Superior temporal gyrus (tissue), 1 donor: ENCODE data around the gene BRMS1.

Experiments
- DNase-seq: peaks from one replicate; pipeline ENCODE4 v3.0.0-alpha.2; 2016; ENCODE audit errors: extremely low spot score

BRMS1 gene

DNA sequence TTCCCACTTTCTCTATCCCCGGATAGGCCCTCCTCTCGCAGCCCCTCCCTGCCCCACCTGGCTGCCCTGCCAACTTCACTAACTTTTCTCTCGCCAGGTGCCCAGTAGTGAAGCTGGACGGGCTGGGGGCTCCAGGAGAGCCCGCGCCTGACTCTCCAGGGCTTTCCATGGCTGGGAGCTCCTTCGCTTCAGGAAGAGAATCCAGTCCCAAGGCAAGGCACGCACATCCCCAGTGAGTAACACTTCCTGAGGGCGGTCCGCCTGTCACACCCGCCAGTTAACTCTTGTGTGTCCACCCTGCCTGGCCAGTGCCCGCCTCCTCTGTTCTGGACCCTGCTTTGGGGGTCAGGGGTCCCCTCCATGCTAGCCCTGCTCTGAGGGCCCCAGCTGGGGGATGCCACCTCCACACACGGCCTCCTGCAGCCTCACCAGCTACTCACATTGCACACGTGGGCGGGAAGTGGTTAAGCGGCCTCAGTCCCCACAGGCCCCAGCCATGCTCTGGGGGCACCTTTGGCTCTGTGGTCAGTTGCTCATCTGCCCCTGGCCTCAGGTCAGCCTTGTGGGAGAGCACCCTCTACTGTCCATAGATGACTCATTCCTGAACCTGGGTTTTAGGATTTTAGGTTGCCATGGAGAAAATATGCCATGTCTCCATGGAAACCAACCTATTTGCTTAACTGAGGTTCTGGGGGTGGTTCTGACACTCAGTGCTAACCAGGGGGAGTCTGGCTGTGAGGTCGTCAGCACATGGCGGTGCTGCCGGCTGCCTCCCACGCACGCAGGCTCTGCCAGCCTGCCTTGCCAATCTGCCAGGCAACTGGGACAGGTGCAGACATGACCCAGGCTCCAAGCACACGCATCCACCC, 8.4 kb downstream of the BRMS1 start, which contains the start of gene RIN1:
Gene RIN1, minus strand, starts transcription at position 201 of the 869 bp plus-strand sequence. Its CDS starts 32 bp downstream, at position 169.
- peak; percentile 76 for DNase-seq

GRCh38 chr11:66335531-66336233, 9.2 kb downstream of the BRMS1 start:
- DNase-seq, result no peak

- no peak for DNase-seq
Observed at GRCh38 chr11:66334605-66335442, 10.1 kb downstream of the BRMS1 start.

- DNase-seq, result no peak
Observed at GRCh38 chr11:66333896-66334604, 10.9 kb downstream of the BRMS1 start.

DNA sequence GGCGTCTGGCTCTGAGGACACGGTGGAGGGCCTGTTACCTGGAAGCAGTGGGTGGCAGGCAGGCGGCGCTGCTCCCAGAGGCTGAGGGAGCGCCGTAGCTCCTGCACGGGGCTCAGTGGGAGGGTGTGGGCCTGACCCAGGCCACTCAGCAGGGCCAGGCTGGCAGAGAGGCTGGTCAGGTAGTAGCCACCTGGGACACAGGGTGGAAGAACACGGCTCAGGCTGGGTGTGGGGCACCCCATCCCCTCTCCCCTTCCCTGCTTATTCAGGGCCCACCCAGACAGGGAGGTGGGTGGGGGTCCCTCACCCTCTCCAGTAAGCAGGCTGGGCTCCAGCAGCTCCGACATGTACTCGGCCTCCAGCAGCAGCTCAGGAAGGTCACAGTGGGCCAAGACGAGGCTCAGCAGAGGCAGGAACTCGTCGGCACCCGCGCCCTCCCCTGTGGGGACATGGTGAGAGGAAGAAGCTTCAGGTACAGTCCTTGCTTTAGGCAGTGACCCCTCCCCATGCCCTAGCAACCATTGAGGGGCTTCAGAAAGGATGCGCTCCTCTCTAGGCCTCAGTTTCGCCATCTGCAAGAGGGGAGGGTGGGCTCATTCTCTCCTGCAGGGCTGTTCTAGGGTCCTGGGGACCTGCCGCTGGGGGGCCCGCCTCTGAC, 11.6 kb downstream of the BRMS1 start:
- DNase-seq, result no peak

DNA sequence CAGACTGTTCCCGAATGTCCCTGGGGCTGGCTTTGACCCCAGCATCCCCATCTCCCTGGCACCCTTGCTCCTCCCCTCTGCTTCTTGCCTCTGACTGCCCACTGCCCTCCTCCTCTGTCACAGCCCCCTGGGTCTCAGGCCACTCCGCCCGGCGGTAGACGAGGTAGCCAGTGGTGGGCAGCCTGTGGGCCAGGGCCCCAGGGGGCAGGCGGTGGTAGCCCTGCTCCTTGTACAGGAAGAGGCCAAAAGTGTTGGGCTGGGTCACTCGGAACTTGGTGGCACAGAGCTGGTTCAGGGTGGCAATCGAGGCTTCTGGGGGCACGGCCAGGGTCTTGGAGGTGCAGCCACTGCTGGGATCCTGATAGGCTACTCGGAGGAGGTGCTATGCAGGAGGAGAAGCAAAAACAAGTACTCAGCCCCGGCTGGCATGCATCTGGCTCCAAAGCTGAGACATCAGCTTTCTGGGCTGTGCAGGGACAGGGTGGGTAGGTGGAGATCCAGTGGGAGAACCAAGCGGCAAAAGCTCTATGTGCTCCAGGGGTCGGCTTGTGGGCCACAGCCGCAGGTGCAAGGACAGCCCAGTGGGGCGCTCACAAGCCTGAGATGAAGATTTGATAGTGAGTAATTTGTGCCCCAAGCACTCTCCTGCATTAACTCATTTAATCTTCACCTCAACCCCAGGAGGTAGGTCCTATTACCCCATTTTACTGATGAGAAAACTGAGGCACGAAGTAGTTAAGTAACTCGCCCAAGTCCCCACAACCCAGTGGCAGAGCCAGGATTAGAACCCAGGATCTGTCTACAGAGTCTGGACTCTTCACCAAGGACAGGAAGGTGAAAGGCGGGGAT, 12.3 kb downstream of the BRMS1 start:
- no peak for DNase-seq

DNA sequence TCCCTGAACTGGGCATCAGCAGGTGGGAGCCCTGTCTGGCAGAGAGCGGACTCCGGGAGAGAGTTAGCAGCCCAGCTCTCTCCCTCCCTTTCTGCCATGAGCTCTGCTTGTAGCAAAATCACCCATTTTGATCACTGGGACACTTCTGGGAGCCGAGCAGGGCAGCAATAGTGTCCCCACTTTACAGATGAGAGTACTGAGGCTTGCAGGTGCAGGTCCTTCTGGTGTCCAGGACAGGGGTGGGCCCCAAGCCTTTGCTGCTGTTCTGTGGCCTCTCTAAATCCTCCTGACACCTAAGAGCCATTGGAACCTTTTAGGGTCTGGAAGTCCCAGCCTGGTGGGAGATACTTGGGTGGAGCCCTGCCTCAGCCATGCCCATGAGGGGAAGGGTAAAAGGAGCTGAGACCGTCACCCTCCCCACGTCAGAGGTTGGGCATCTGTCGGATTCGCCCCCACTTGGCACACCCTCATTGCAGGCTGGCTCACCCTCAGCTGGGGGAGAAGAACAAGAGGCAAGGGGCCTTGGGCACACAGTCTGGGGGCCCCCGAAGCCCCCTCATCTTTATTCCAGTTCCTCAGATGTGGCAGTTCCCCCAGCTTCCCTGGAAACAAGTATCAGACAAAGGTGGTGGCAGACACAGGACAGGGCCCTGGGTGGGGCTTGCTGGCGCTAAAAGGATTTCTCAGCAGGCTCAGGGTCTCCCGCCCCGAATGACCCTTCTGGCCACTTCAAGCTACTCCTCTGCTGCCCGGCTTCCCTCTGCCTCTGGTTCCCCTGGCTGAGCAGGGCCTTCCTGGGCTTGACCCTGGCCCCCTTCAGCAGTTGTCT, 13.1 kb downstream of the BRMS1 start:
- DNase-seq, result no peak

DNA sequence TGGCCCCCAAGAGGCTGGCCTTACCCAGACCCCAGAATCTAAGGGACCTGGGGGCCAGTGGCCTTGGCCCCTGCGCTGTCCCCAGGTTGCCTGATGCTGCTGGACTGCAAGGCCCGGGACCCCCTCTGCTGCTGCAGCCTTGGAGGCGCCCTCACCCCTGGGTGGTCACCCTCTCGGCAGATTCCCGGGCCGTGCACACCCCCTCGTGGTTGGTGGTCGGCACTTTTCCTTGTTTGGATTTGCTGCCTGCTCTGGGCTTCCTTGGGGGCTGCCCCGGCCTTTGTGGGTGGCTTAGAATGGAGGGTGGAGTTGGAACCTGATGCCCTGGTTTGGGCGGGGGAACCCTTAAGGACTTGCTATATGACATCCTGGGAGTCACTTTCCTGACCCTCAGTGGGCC, 14.0 kb downstream of the BRMS1 start:
- DNase-seq, result no peak

- no peak for DNase-seq
Observed at GRCh38 chr11:66329165-66329673, 15.7 kb downstream of the BRMS1 start.

- DNase-seq, result peak; percentile 85
Observed at GRCh38 chr11:66328302-66329144, 16.4 kb downstream of the BRMS1 start.

DNA sequence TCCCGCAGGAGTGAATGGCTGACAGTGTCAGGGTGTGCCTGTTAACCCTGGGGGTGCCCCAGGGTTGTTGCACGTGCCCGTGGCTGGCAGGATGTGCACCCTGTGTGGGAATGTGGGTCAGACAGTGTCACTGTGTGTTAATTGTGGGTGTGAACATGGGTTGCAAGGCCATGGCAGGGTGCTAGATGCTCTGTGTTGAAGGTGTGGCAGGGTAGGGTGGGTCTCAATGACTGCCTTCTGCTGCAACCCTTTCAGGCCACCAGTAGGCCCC, 16.9 kb downstream of the BRMS1 start:
- DNase-seq, result no peak

- no peak for DNase-seq
Observed at GRCh38 chr11:66327171-66328030, 17.5 kb downstream of the BRMS1 start.

GRCh38 chr11:66326261-66327111, 18.4 kb downstream of the BRMS1 start:
- DNase-seq, result no peak

- DNase-seq, result no peak
Observed at GRCh38 chr11:66325263-66325671, 19.6 kb downstream of the BRMS1 start.

DNA sequence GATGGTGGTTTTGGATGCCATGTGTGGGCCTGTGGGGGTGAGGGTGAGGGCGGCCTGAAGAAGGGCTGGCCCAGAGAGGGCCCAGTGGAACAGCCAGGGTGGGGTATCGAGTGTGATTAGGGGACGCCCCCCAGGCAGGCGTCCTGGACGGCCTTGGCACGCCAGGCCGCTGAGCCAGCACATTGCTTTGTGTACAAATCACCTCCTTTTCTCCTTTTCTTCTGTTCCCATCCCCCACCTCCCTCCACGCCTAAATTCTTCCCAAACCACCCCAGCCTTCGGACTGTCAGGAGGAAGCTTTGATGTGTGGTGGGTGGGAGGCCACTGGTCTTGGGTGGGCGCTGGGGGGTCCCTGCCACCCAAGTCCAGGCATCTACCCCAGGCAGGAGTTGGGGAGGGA, 20.2 kb downstream of the BRMS1 start:
- no peak for DNase-seq

DNA sequence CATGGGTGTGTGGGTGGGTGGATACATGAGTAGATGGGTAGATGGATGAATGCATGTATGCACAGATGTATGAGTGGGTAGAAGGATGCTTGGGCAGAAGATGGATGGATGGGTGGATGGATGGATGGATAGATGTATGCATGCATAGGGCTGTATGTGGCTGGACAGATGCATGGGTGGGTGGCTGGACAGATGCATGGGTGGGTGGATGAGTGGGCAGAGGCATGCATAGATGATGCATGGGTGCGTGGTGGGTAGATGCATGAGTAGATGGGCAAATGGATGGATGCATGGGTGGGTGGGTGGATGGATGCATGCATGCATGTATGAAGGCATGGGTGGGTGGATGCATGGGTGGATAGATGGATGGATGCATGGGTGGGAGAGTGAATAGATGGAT, 21.2 kb downstream of the BRMS1 start:
- no peak for DNase-seq
